H1 (cell line): ENCODE results near the gene CDH22. TPM values are rescaled to one million over a fixed set of nuclear protein-coding genes. Genes with fewer than 3 reads are reported as not detected.

Source experiments
- CTCF ChIA-PET: fragments of 300-600 bp; sonication (Branson Sonifier 250); formaldehyde crosslinking; loops from one replicate; lab custom pipeline; 2021; ENCODE audit not compliant: partially characterized antibody; lab: Charles Lee
- POLR2A ChIA-PET: fragments of 300-600 bp; sonication (Branson Sonifier 250); formaldehyde crosslinking; loops from one replicate; lab custom pipeline; 2021; ENCODE audit warnings: inconsistent platforms; ENCODE audit not compliant: partially characterized antibody; lab: Charles Lee
- DNase-seq, 2 experiments: peaks; one replicate each; pipeline versions ENCODE4 v3.0.0 to v3.0.0-alpha.2; 2010 to 2022; ENCODE audit warnings: low spot score in 2 of 2, low read depth in 1 of 2, mixed read lengths in 1 of 2
- FAIRE-seq: peaks from 2 replicates; lab custom pipeline; 2011; peaks lifted over from hg19 to GRCh38; lab: Jason Lieb, UNC
- H2AFZ ChIP-seq: 2 replicates; pipeline ENCODE4 v1.8.1; 2012; ENCODE audit warnings: low read length, inconsistent platforms
- H2AK5ac ChIP-seq: 2 replicates; pipeline ENCODE4 v1.6.1; 2013; ENCODE audit warnings: low read depth, low read length
- H2BK120ac ChIP-seq: replicated peaks from 2 replicates; pipeline ENCODE3; 2013; ENCODE audit warnings: low read depth, low read length, inconsistent platforms
- H2BK12ac ChIP-seq: 2 replicates; pipeline ENCODE4 v1.6.1; 2013; ENCODE audit warnings: low read depth, low read length
- H2BK15ac ChIP-seq: 2 replicates; pipeline ENCODE4 v1.6.1; 2013; ENCODE audit warnings: low read length
- H2BK20ac ChIP-seq: 2 replicates; pipeline ENCODE4 v1.6.1; 2013; ENCODE audit warnings: low read length
- H2BK5ac ChIP-seq: 2 replicates; pipeline ENCODE4 v1.6.1; 2013; ENCODE audit warnings: low read depth, low read length
- H3K14ac ChIP-seq: 2 replicates; pipeline ENCODE4 v1.6.1; 2013; ENCODE audit warnings: inconsistent platforms; ENCODE audit not compliant: insufficient read length
- H3K18ac ChIP-seq: 2 replicates; pipeline ENCODE4 v1.6.1; 2013; ENCODE audit warnings: low read length; ENCODE audit errors: extremely low read depth
- H3K23ac ChIP-seq: 2 replicates; pipeline ENCODE4 v1.6.1; 2013; ENCODE audit warnings: inconsistent platforms; ENCODE audit not compliant: insufficient read length
- H3K23me2 ChIP-seq: 2 replicates; pipeline ENCODE4 v1.6.1; 2013; ENCODE audit warnings: low read depth, low read length
- H3K27ac ChIP-seq: 2 replicates; pipeline ENCODE4 v1.6.1; 2011; ENCODE audit warnings: low read depth, low read length, inconsistent platforms
- H3K27me3 ChIP-seq, 4 experiments: replicated peaks in 1 of 4; 1 replicate in 1 of 4; 2 replicates in 3 of 4; pipeline versions ENCODE4 v1.6.1 to v1.8.1; 2011 to 2013; ENCODE audit warnings: low read length in 3 of 4, mild to moderate bottlenecking in 3 of 4, inconsistent platforms in 2 of 4, mixed read lengths in 2 of 4, moderate library complexity in 1 of 4; ENCODE audit not compliant: control insufficient read depth in 3 of 4, insufficient read depth in 3 of 4; ENCODE audit errors: extremely low read depth in 1 of 4
- H3K36me3 ChIP-seq, 4 experiments: 2 replicates each; pipeline versions ENCODE4 v1.6.1 to v1.8.1; 2011 to 2013; ENCODE audit warnings: mild to moderate bottlenecking in 4 of 4, low read length in 3 of 4, moderate library complexity in 2 of 4, control low read depth in 1 of 4, inconsistent platforms in 1 of 4; ENCODE audit not compliant: insufficient read depth in 4 of 4, control insufficient read depth in 2 of 4
- H3K4ac ChIP-seq: replicated peaks from 2 replicates; pipeline ENCODE3; 2013; ENCODE audit warnings: low read length, low read depth, mixed read lengths, inconsistent platforms; ENCODE audit not compliant: insufficient read length
- H3K4me1 ChIP-seq, 4 experiments: replicated peaks in 1 of 4; 1 replicate in 1 of 4; 2 replicates in 3 of 4; pipeline versions ENCODE4 v1.6.1 to v1.8.1; 2011 to 2013; ENCODE audit warnings: low read length in 3 of 4, inconsistent platforms in 2 of 4, mixed read lengths in 1 of 4; ENCODE audit not compliant: insufficient read depth in 4 of 4, control insufficient read depth in 3 of 4
- H3K4me2 ChIP-seq, 2 experiments: 2 replicates each; pipeline versions ENCODE4 v1.6.1 to v1.8.1; 2011 to 2013; ENCODE audit warnings: low read depth in 2 of 2, low read length in 2 of 2, control low read depth in 1 of 2, inconsistent platforms in 1 of 2, mild to moderate bottlenecking in 1 of 2; ENCODE audit not compliant: insufficient read depth in 1 of 2
- H3K4me3 ChIP-seq, 4 experiments: fragments of 200-600, 300-600 bp in 1 of 4; sonication (generic), shearing (Covaris generic), sonication (Bioruptor Twin) in 1 of 4; 2 replicates each; pipeline versions ENCODE4 v1.5.1 to v1.8.1; 2011 to 2016; ENCODE audit warnings: low read length in 4 of 4, low read depth in 3 of 4, control low read depth in 2 of 4, inconsistent platforms in 2 of 4, mild to moderate bottlenecking in 2 of 4, mixed read lengths in 1 of 4, moderate library complexity in 1 of 4; ENCODE audit not compliant: insufficient read depth in 2 of 4; ENCODE audit errors: extremely low read depth in 1 of 4
- H3K56ac ChIP-seq: replicated peaks from 2 replicates; pipeline ENCODE3; 2013; ENCODE audit warnings: low read depth, mild to moderate bottlenecking, mixed read lengths, low read length, inconsistent platforms; ENCODE audit not compliant: insufficient read length
- H3K79me1 ChIP-seq: 2 replicates; pipeline ENCODE4 v1.6.1; 2013; ENCODE audit warnings: low read depth, low read length, control low read depth
- H3K79me2 ChIP-seq, 2 experiments: 2 replicates each; pipeline versions ENCODE4 v1.6.1 to v1.8.1; 2012 to 2013; ENCODE audit warnings: low read length in 2 of 2, mild to moderate bottlenecking in 2 of 2, inconsistent platforms in 1 of 2; ENCODE audit not compliant: insufficient read depth in 2 of 2, control insufficient read depth in 1 of 2
- H3K9ac ChIP-seq, 4 experiments: replicated peaks in 1 of 4; 1 replicate in 1 of 4; 2 replicates in 3 of 4; pipeline versions ENCODE4 v1.6.1 to v1.8.1; 2011 to 2013; ENCODE audit warnings: low read depth in 3 of 4, low read length in 3 of 4, control low read depth in 2 of 4, mild to moderate bottlenecking in 2 of 4, moderate library complexity in 2 of 4, inconsistent platforms in 1 of 4; ENCODE audit errors: extremely low read depth in 1 of 4
- H3K9me3 ChIP-seq, 2 experiments: 2 replicates each; pipeline versions ENCODE4 v1.6.1 to v1.8.1; 2012 to 2013; ENCODE audit warnings: mild to moderate bottlenecking in 2 of 2, moderate library complexity in 2 of 2, control low read depth in 1 of 2, inconsistent platforms in 1 of 2, low read depth in 1 of 2, low read length in 1 of 2, mixed read lengths in 1 of 2; ENCODE audit not compliant: insufficient read depth in 2 of 2
- H4K20me1 ChIP-seq, 2 experiments: replicated peaks in 1 of 2; 2 replicates each; pipeline versions ENCODE3 to v1.8.1; 2011 to 2013; ENCODE audit warnings: inconsistent platforms in 2 of 2, low read length in 2 of 2, mild to moderate bottlenecking in 1 of 2; ENCODE audit not compliant: insufficient read depth in 2 of 2, control insufficient read depth in 1 of 2
- H4K5ac ChIP-seq: 2 replicates; pipeline ENCODE4 v1.6.1; 2013; ENCODE audit warnings: low read length, low read depth, mixed read lengths, inconsistent platforms; ENCODE audit not compliant: insufficient read length
- H4K8ac ChIP-seq: 2 replicates; pipeline ENCODE4 v1.8.0; 2013; ENCODE audit warnings: mild to moderate bottlenecking, moderate library complexity, low read length, inconsistent platforms; ENCODE audit not compliant: insufficient read depth; ENCODE audit errors: extremely low read depth
- H4K91ac ChIP-seq: replicated peaks from 2 replicates; pipeline ENCODE3; 2013; ENCODE audit warnings: low read length, mixed read lengths, inconsistent platforms; ENCODE audit not compliant: insufficient read length
- BACH1 ChIP-seq: IDR thresholded peaks from 2 replicates; pipeline ENCODE4 v1.6.1; 2012; ENCODE audit warnings: low read length, improper control_type of control experiment
- BCL11A ChIP-seq, 2 experiments: IDR thresholded peaks; one replicate each; pipeline ENCODE4 v1.6.1; 2011; ENCODE audit warnings: low read depth in 2 of 2, low read length in 2 of 2, mild to moderate bottlenecking in 2 of 2
- CTBP2 ChIP-seq: IDR thresholded peaks from 2 replicates; pipeline ENCODE4 v1.7.0; 2011; ENCODE audit warnings: borderline replicate concordance, mild to moderate bottlenecking, moderate library complexity, mixed read lengths, low read length; ENCODE audit not compliant: insufficient read depth, insufficient read length
- CTCF ChIP-seq, 3 experiments: IDR thresholded peaks; 1 replicate in 2 of 3; 2 replicates in 1 of 3; pipeline versions ENCODE4 v1.5.1 to v1.6.1; 2011; ENCODE audit warnings: low read length in 3 of 3, mild to moderate bottlenecking in 3 of 3, inconsistent platforms in 2 of 3, low read depth in 1 of 3, moderate library complexity in 1 of 3; ENCODE audit not compliant: insufficient read depth in 1 of 3; ENCODE audit errors: control extremely low read depth in 1 of 3
- HDAC2 ChIP-seq, 2 experiments: fragments of 300-600 bp in 1 of 2; sonication (generic) in 1 of 2; IDR thresholded peaks; 2 replicates each; pipeline ENCODE4 v1.6.1; 2011 to 2012; ENCODE audit warnings: low read depth in 2 of 2, low read length in 2 of 2, mild to moderate bottlenecking in 2 of 2, moderate library complexity in 2 of 2, borderline replicate concordance in 1 of 2, inconsistent platforms in 1 of 2
- HDAC6 ChIP-seq: IDR thresholded peaks from one replicate; pipeline ENCODE4 v1.7.1; 2012; ENCODE audit warnings: low read depth, mild to moderate bottlenecking, inconsistent platforms, low read length, moderate library complexity
- PHF8 ChIP-seq: fragments of 200-600 bp; sonication (generic); conservative IDR thresholded peaks from 2 replicates; pipeline ENCODE4 v1.7.1; 2012; ENCODE audit warnings: low read depth, mild to moderate bottlenecking, inconsistent platforms, low read length, moderate library complexity
- POLR2A ChIP-seq, 2 experiments: IDR thresholded peaks; 1 replicate in 1 of 2; 2 replicates in 1 of 2; pipeline ENCODE4 v1.6.1; 2011; ENCODE audit warnings: low read depth in 2 of 2, low read length in 2 of 2, mild to moderate bottlenecking in 2 of 2; ENCODE audit errors: control extremely low read depth in 1 of 2
- RFX5 ChIP-seq: IDR thresholded peaks from 2 replicates; pipeline ENCODE4 v1.6.1; 2011; ENCODE audit warnings: low read depth, low read length, improper control_type of control experiment, borderline replicate concordance
- SP2 ChIP-seq: IDR thresholded peaks from 2 replicates; pipeline ENCODE4 v1.6.1; 2012; ENCODE audit warnings: mild to moderate bottlenecking, low read length, inconsistent platforms
- WGBS, 2 experiments: shearing (Covaris generic) in 1 of 2; methylation state at CpG; one replicate each; pipeline versions ENCODE4 v1.1.6 to v1.1.7; 2013 to 2015; ENCODE audit warnings: low lambda C conversion rate in 2 of 2, mixed read lengths in 2 of 2, inconsistent platforms in 1 of 2, low coverage in 1 of 2, missing lambda C conversion rate in 1 of 2; ENCODE audit not compliant: insufficient replicate concordance in 2 of 2, insufficient coverage in 1 of 2, insufficient read length in 1 of 2; ENCODE audit errors: extremely low coverage in 1 of 2, missing lambda C conversion rate in 1 of 2; 5-methylcytosine and 5-hydroxymethylcytosine counted together
- polyA plus RNA-seq, 7 experiments: library from polyadenylated mRNA; depleted of rRNA in 3 of 7; stranded (reverse) in 5 of 7; unstranded in 2 of 7; fragments of >200 nt in 5 of 7; fragments of 200-250 nt in 2 of 7; gene quantifications; 1 replicate in 5 of 7; 2 replicates in 1 of 7; 4 replicates in 1 of 7; pipeline versions ENCODE4 v1.2.1 to v1.2.3, GENCODE V29; 2011 to 2013; ENCODE audit warnings: missing spikeins in 2 of 7, mixed read lengths in 2 of 7
- total RNA-seq: library from RNA; stranded (reverse); fragmentation: NEBNext Ultra II Directional; extraction: Animal tissue kit (Norgen Biotek cat#: 25700); gene quantifications from 2 replicates; pipeline ENCODE4 v1.2.1, GENCODE V29; 2021

CDH22 gene
- total and polyA plus RNA-seq, 2 of the 8 experiments (the other 6 are each of a cell fraction or from before 2014, with no cell fraction given), result 0.35 to 0.39 TPM

GRCh38 chr20:46209930-46210671 is 98.2 kb downstream of the CDH22 start:
- Histone ChIP-seq H3K27me3 (no peaks in the 10 kb centered on the region; a peak in 2 of 7 replicates), H3K4me2 (no peak overlapping the region), H3K4me3 (no peak overlapping the region), H3K4me1 (peaks cover 0 to 6% (median 2%) of the 10 kb centered on the region in 4 experiments; a peak in 3 of 7 replicates), H3K79me2 (no peaks in the 10 kb centered on the region), H2BK5ac (no peak overlapping the region), H2BK120ac (no peak overlapping the region), H3K9me3 (no peaks in the 10 kb centered on the region), H3K23me2 (no peaks in the 10 kb centered on the region), H4K8ac (no peak overlapping the region), H2AK5ac (no peak overlapping the region), H3K18ac (no peak overlapping the region), H2BK20ac (no peak overlapping the region), H3K9ac (no peak overlapping the region), H2AFZ (peak overlapping the region; percentile 45; the same call in 1 of the 2 replicates), H3K79me1 (no peaks in the 10 kb centered on the region), H4K20me1 (no peaks in the 10 kb centered on the region), H4K5ac (no peak overlapping the region), H4K91ac (peak overlapping the region; percentile 51), H3K4ac (no peak overlapping the region), H2BK15ac (no peak overlapping the region), H3K14ac (no peak overlapping the region), H2BK12ac (peak overlapping the region; percentile 90; the same call in 1 of the 2 replicates), H3K27ac (no peak overlapping the region), H3K23ac (no peak overlapping the region), H3K56ac (no peak overlapping the region), H3K36me3 (no peaks in the 10 kb centered on the region)
- CTCF ChIA-PET, result interaction anchor here (0.7 kb wide), 1 partner anchor 22 kb away, joined by 3 read pairs; no protein-coding TSS in a partner anchor
- FAIRE-seq (no peak), DNase-seq (no peak)
- WGBS, 2 experiments, result 87% methylated on average over 38 of the region's 63 CpGs; no CpG with 5 or more reads in 1 of the 2 experiments
- POLR2A ChIA-PET, result no interaction called here
- TF ChIP-seq BACH1, result no peak
- no peak for TF ChIP-seq HDAC6
- TF ChIP-seq POLR2A (IDR thresholded peaks at IDR 0.05; ENCODE audit: control extremely low read depth in 1 of 2, low read depth in 2 of 2, low read length in 2 of 2), result no peak
- no peak for TF ChIP-seq CTBP2
- TF ChIP-seq SP2, result no peak
- TF ChIP-seq HDAC2 (IDR thresholded peaks at IDR 0.05; ENCODE audit: borderline replicate concordance in 1 of 2, low read depth in 2 of 2, low read length in 2 of 2), result no peak
- TF ChIP-seq RFX5, result no peak
- no peak for TF ChIP-seq CTCF (IDR thresholded peaks at IDR 0.05; ENCODE audit: control extremely low read depth in 1 of 3, insufficient read depth in 1 of 3, low read depth in 1 of 3, low read length in 3 of 3)
- TF ChIP-seq BCL11A (IDR thresholded peaks at IDR 0.05; ENCODE audit: low read depth in 2 of 2, low read length in 2 of 2), result no peak
- no peak for TF ChIP-seq PHF8
